HG03469 (cell line): ENCODE results near the gene PARVA.
"Not testable (repeated sequence)": the region's sequence is repeated elsewhere in the genome, so short reads cannot be mapped to it uniquely, and the experiment has no call there.

ENCODE experiments used
- ATAC-seq: cut with Tn5 transposase; IDR thresholded peaks from one replicate; pipeline ENCODE4 v1.9.1; 2021; ENCODE audit warnings: mild to moderate bottlenecking, moderate library complexity, moderate number of reproducible peaks; ENCODE audit not compliant: unreplicated experiment

Gene PARVA

GRCh38 chr11:12377106-12377823 lies at the start of gene PARVA:
PARVA (plus strand) TSS chr11:12377571; CDS start chr11:12377648, 77 bp downstream.
- no peak for ATAC-seq

GRCh38 chr11:12329169-12329568 lies 48.2 kb upstream of the PARVA start:
- ATAC-seq: no peak

GRCh38 chr11:12329797-12330196 lies 47.6 kb upstream of the PARVA start:
- ATAC-seq: no peak

GRCh38 chr11:12330485-12331231 lies 46.7 kb upstream of the PARVA start:
- no peak for ATAC-seq

GRCh38 chr11:12331239-12331874 lies 46.0 kb upstream of the PARVA start:
- ATAC-seq: no peak

GRCh38 chr11:12343526-12343925 lies 33.8 kb upstream of the PARVA start:
- ATAC-seq: no peak

GRCh38 chr11:12353534-12353933 lies 23.8 kb upstream of the PARVA start:
- ATAC-seq: no peak

- no peak for ATAC-seq
Measured at GRCh38 chr11:12354750-12355545, 22.4 kb upstream of the PARVA start.

GRCh38 chr11:12356944-12357655 lies 20.3 kb upstream of the PARVA start:
- ATAC-seq: no peak

GRCh38 chr11:12357697-12358096 lies 19.7 kb upstream of the PARVA start:
- not testable (repeated sequence) for ATAC-seq

GRCh38 chr11:12358302-12359188 lies 18.8 kb upstream of the PARVA start:
- ATAC-seq: no peak

- no peak for ATAC-seq
Measured at GRCh38 chr11:12359761-12360160, 17.6 kb upstream of the PARVA start.

GRCh38 chr11:12361682-12362081 lies 15.7 kb upstream of the PARVA start:
- no peak for ATAC-seq

- ATAC-seq: no peak
Measured at GRCh38 chr11:12362857-12363256, 14.5 kb upstream of the PARVA start.

- ATAC-seq: no peak
Measured at GRCh38 chr11:12363373-12363772, 14.0 kb upstream of the PARVA start.

- not testable (repeated sequence) for ATAC-seq
Measured at GRCh38 chr11:12365965-12366575, 11.3 kb upstream of the PARVA start.

- not testable (repeated sequence) for ATAC-seq
Measured at GRCh38 chr11:12367057-12367456, 10.3 kb upstream of the PARVA start.

GRCh38 chr11:12372111-12372510 lies 5.3 kb upstream of the PARVA start:
- ATAC-seq: no peak

GRCh38 chr11:12375720-12376119 lies 1.7 kb upstream of the PARVA start:
- no peak for ATAC-seq
